Fibroblast of lung (primary cell): ENCODE results near the gene JAKMIP1. TPM values are rescaled to one million over a fixed set of nuclear protein-coding genes. Genes with fewer than 3 reads are reported as not detected.

Experiments
- DNase-seq, 2 donors: peaks; one replicate each; pipeline versions ENCODE4 v3.0.0 to v3.0.0-alpha.2; 2010; ENCODE audit warnings: low read depth in 2 of 2
- H2AFZ ChIP-seq: 2 replicates; pipeline ENCODE4 v1.5.1; 2012; ENCODE audit warnings: low read length, control low read depth, inconsistent platforms
- H3K27ac ChIP-seq: 2 replicates; pipeline ENCODE4 v1.5.1; 2011; ENCODE audit warnings: low read length, control low read depth; ENCODE audit not compliant: insufficient read depth
- H3K27me3 ChIP-seq: 2 replicates; pipeline ENCODE4 v1.5.1; 2011; ENCODE audit warnings: mild to moderate bottlenecking, low read length; ENCODE audit not compliant: control insufficient read depth, insufficient read depth
- H3K36me3 ChIP-seq: 2 replicates; pipeline ENCODE4 v1.5.1; 2011; ENCODE audit warnings: low read length; ENCODE audit not compliant: control insufficient read depth, insufficient read depth
- H3K4me1 ChIP-seq: 2 replicates; pipeline ENCODE4 v1.5.1; 2011; ENCODE audit warnings: low read length; ENCODE audit not compliant: control insufficient read depth, insufficient read depth; ENCODE audit errors: extremely low read depth
- H3K4me2 ChIP-seq: 2 replicates; pipeline ENCODE4 v1.5.1; 2011; ENCODE audit warnings: low read length, control low read depth; ENCODE audit not compliant: insufficient read depth; ENCODE audit errors: extremely low read depth
- H3K4me3 ChIP-seq, 4 experiments: fragments of 200-600 bp in 1 of 4; sonication (generic) in 1 of 4; replicated peaks in 1 of 4; 2 replicates each; pipeline ENCODE4 v1.5.1; 2011 to 2016; ENCODE audit warnings: low read length in 4 of 4, low read depth in 3 of 4, mild to moderate bottlenecking in 3 of 4, control low read depth in 2 of 4, inconsistent platforms in 1 of 4, mixed read lengths in 1 of 4; ENCODE audit not compliant: insufficient read depth in 1 of 4; ENCODE audit errors: control extremely low read depth in 1 of 4
- H3K79me2 ChIP-seq: 2 replicates; pipeline ENCODE4 v1.5.1; 2012; ENCODE audit warnings: mild to moderate bottlenecking, low read length, inconsistent platforms; ENCODE audit not compliant: control insufficient read depth, insufficient read depth
- H3K9ac ChIP-seq: 2 replicates; pipeline ENCODE4 v1.5.1; 2011; ENCODE audit warnings: mild to moderate bottlenecking, low read length, control low read depth; ENCODE audit not compliant: insufficient read depth
- H3K9me3 ChIP-seq: 2 replicates; pipeline ENCODE4 v1.5.1; 2012; ENCODE audit warnings: low read depth, low read length; ENCODE audit not compliant: control insufficient read depth, insufficient read depth
- H4K20me1 ChIP-seq: 2 replicates; pipeline ENCODE4 v1.5.1; 2011; ENCODE audit warnings: low read length; ENCODE audit not compliant: control insufficient read depth, insufficient read depth; ENCODE audit errors: extremely low read depth
- EZH2 ChIP-seq: IDR thresholded peaks from 2 replicates; pipeline ENCODE4 v1.5.1; 2012; ENCODE audit warnings: low read length, control low read depth, mild to moderate bottlenecking; ENCODE audit errors: missing control alignments
- polyA plus RNA-seq, 2 donors: library from polyadenylated mRNA; depleted of rRNA in 1 of 2; stranded (reverse) in 1 of 2; unstranded in 1 of 2; fragments of >200 nt; gene quantifications; 2 replicates each; pipeline ENCODE4 v1.2.1, GENCODE V29; 2011 to 2012; ENCODE audit warnings: missing spikeins in 1 of 2
- total RNA-seq: library from RNA; depleted of rRNA; stranded (reverse); fragments of >200 nt; gene quantifications from 2 replicates; pipeline ENCODE4 v1.2.1, GENCODE V29; 2014
- TF ChIP-seq, protein P1 (sequence below), 2 donors: IDR thresholded peaks in 1 of 2; conservative IDR thresholded peaks in 1 of 2; 1 replicate in 1 of 2; 2 replicates in 1 of 2; pipeline ENCODE4 v1.5.1; 2011 to 2012; ENCODE audit warnings: low read length in 2 of 2, control low read depth in 1 of 2, inconsistent platforms in 1 of 2, low read depth in 1 of 2, mild to moderate bottlenecking in 1 of 2

Gene JAKMIP1
- total and polyA plus RNA-seq, 2 donors (not counting 1 experiment from before 2014, with no cell fraction given) = not detected

DNA sequence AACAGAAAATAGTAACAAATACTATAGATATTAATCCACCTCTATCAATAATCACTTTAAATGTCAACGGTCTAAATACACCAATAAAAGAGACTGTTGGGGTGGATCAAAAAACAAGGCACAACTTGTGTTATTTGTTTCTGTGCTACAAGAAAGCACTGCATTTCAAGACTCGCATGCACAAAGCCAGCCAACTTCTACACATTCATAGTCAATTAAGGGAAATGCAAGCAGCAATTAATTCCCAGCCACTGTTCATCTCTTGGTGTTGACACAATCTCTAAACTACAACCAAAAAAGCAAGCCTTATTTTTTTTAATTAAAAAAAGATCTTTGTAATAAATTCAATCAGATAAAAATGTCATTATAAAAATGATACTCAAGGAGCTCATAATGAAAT lies 67.6 kb downstream of the JAKMIP1 start:
- no peak overlapping the region for H3K4me2 ChIP-seq
- no peak overlapping the region for H3K9ac ChIP-seq
- H3K79me2 ChIP-seq = no peaks in the 10 kb centered on the region
- no peaks in the 10 kb centered on the region for H3K4me1 ChIP-seq
- no peak overlapping the region for H3K27ac ChIP-seq
- no peaks in the 10 kb centered on the region for H3K36me3 ChIP-seq
- H3K9me3 ChIP-seq = no peaks in the 10 kb centered on the region
- no peaks in the 10 kb centered on the region for H4K20me1 ChIP-seq
- no peaks in the 10 kb centered on the region for H3K27me3 ChIP-seq
- no peak for DNase-seq
- no peak overlapping the region for H3K4me3 ChIP-seq
- H2AFZ ChIP-seq = no peak overlapping the region
- TF ChIP-seq, protein P1, sequence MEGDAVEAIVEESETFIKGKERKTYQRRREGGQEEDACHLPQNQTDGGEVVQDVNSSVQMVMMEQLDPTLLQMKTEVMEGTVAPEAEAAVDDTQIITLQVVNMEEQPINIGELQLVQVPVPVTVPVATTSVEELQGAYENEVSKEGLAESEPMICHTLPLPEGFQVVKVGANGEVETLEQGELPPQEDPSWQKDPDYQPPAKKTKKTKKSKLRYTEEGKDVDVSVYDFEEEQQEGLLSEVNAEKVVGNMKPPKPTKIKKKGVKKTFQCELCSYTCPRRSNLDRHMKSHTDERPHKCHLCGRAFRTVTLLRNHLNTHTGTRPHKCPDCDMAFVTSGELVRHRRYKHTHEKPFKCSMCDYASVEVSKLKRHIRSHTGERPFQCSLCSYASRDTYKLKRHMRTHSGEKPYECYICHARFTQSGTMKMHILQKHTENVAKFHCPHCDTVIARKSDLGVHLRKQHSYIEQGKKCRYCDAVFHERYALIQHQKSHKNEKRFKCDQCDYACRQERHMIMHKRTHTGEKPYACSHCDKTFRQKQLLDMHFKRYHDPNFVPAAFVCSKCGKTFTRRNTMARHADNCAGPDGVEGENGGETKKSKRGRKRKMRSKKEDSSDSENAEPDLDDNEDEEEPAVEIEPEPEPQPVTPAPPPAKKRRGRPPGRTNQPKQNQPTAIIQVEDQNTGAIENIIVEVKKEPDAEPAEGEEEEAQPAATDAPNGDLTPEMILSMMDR (conservative IDR thresholded peaks at IDR 0.05 in 1 of 2, IDR thresholded peaks at IDR 0.05 in 1 of 2; ENCODE audit: low read depth in 1 of 2, low read length in 2 of 2) = no peak
- TF ChIP-seq EZH2 = no peak

- DNase-seq = no peak
- H3K4me3 ChIP-seq = no peak overlapping the region
- no peaks in the 10 kb centered on the region for H3K27me3 ChIP-seq
- no peak overlapping the region for H3K4me2 ChIP-seq
- peaks cover 5% of the 10 kb centered on the region for H3K9me3 ChIP-seq
- no peaks in the 10 kb centered on the region for H3K36me3 ChIP-seq
- H2AFZ ChIP-seq = no peak overlapping the region
- no peak for TF ChIP-seq EZH2
- TF ChIP-seq, protein P1 (conservative IDR thresholded peaks at IDR 0.05 in 1 of 2, IDR thresholded peaks at IDR 0.05 in 1 of 2; ENCODE audit: low read depth in 1 of 2, low read length in 2 of 2) = no peak
- no peaks in the 10 kb centered on the region for H3K4me1 ChIP-seq
- H3K9ac ChIP-seq = no peak overlapping the region
- H4K20me1 ChIP-seq = no peaks in the 10 kb centered on the region
- no peak overlapping the region for H3K27ac ChIP-seq
- H3K79me2 ChIP-seq = no peaks in the 10 kb centered on the region
Observed at GRCh38 chr4:6128221-6128850, 72.0 kb downstream of the JAKMIP1 start.

DNA sequence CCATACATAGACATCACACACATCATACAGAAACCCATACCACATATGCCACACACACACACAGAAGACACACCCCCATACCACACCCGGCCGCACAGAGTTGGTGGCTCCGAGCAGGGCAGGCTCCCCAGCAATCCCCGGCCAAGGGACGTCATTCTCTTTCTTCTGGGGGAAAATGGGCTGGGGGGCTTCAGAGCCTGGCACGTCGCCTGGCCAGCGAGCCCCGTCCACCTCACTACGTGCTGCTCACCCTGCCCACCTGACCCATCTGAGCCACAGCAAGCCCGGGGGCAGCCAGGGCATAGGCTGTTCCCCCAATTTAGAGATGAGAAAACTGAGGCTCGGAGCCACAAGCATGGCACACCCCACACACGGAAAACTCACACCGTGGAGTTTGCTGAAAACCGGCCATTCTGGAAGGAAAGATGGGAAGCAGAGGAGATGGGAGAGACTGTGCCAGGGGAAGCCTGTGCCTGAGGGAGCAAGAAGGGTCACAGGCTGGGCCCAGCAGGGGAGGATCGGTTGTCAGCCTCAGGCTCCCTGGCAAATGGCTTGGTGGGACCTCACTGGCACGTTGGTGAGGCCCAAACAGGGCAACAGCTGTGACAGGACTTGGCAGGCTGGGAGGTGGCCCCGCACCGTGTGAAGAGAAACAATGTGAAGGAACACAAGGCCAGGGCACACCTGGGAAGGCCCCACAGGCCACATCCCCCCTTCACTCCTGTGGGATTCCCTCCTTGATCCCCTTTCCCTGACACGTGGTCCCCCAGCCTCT lies 73.2 kb downstream of the JAKMIP1 start:
- H3K27ac ChIP-seq = no peak overlapping the region
- H3K4me1 ChIP-seq = no peaks in the 10 kb centered on the region
- no peaks in the 10 kb centered on the region for H3K27me3 ChIP-seq
- H3K4me3 ChIP-seq = no peak overlapping the region
- H2AFZ ChIP-seq = no peak overlapping the region
- H3K4me2 ChIP-seq = no peak overlapping the region
- TF ChIP-seq EZH2 = no peak
- TF ChIP-seq, protein P1 (conservative IDR thresholded peaks at IDR 0.05 in 1 of 2, IDR thresholded peaks at IDR 0.05 in 1 of 2; ENCODE audit: low read depth in 1 of 2, low read length in 2 of 2) = no peak
- H3K79me2 ChIP-seq = no peaks in the 10 kb centered on the region
- no peak overlapping the region for H3K9ac ChIP-seq
- no peaks in the 10 kb centered on the region for H4K20me1 ChIP-seq
- no peaks in the 10 kb centered on the region for H3K36me3 ChIP-seq
- H3K9me3 ChIP-seq = peaks cover 5% of the 10 kb centered on the region
- DNase-seq = no peak
